ENCODE data around the gene GNAL.

GNAL gene

DNA sequence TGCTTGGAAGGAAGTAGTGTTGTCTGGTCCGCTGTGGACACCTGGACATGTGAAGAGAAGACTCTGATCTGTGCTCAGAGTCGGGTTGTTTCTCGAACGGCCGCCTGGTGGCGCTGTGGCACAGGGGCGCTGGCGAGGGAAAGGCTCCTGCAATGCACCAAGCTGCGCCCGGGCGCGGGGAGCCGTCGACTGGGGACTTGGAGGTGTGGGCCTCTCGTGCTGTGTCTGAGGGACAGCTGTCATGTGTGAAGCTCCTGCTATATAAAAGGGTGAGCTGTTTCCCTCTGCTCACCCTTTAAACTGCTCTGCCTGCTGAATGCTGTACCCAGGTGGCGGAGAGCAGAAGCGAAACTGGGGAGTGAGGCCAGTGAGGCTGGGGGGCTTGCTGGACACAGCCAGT, 44.0 kb downstream of the GNAL start:
- in situ Hi-C loops (cut with HindIII; ENCODE audit: low sequenced_read_pairs), result no loop called here
- H3K4me3 ChIP-seq (ENCODE audit: low read depth, low read length), result peak overlapping the region; percentile 13
- DNase-seq (ENCODE audit: low read depth, low spot score), result peak; percentile 67
- peak; percentile 94 for TF ChIP-seq CTCF (IDR thresholded peaks at IDR 0.05; ENCODE audit: low read depth, low read length)

- DNase-seq (ENCODE audit: low read depth, low spot score), result no peak
- in situ Hi-C loops (cut with HindIII; ENCODE audit: low sequenced_read_pairs), result no loop called here
- H3K4me3 ChIP-seq (ENCODE audit: low read depth, low read length), result no peak overlapping the region
- no peak for TF ChIP-seq CTCF (IDR thresholded peaks at IDR 0.05; ENCODE audit: low read depth, low read length)
Measured at GRCh38 chr18:11736656-11737055, 47.6 kb downstream of the GNAL start.

DNA sequence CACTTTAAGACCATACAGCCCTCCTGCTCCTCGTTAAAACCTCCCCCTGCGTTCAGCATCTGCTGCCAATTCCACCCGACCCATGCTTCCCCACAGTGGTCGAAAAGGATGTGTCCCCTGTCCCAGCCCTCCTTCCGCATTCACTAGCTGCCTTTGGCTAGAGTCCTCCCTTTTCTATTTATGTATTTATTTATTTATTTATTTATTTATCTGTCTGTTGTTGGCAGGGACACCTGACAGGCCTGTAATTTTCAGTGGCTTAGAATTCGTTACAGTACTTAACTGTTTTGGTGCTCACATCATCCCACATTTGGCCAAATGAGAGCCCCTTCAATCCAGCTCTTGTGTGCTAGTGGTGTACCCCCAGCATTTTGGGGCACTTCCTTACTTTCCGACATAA, 50.8 kb downstream of the GNAL start:
- in situ Hi-C loops (cut with HindIII; ENCODE audit: low sequenced_read_pairs), result no loop called here
- no peak overlapping the region for H3K4me3 ChIP-seq (ENCODE audit: low read depth, low read length)
- no peak for TF ChIP-seq CTCF (IDR thresholded peaks at IDR 0.05; ENCODE audit: low read depth, low read length)
- no peak for DNase-seq (ENCODE audit: low read depth, low spot score)

- in situ Hi-C loops (cut with HindIII; ENCODE audit: low sequenced_read_pairs), result no loop called here
- DNase-seq (ENCODE audit: low read depth, low spot score), result no peak
- TF ChIP-seq CTCF (IDR thresholded peaks at IDR 0.05; ENCODE audit: low read depth, low read length), result no peak
- H3K4me3 ChIP-seq (ENCODE audit: low read depth, low read length), result no peak overlapping the region
Measured at GRCh38 chr18:11740461-11740860, 51.4 kb downstream of the GNAL start.

DNA sequence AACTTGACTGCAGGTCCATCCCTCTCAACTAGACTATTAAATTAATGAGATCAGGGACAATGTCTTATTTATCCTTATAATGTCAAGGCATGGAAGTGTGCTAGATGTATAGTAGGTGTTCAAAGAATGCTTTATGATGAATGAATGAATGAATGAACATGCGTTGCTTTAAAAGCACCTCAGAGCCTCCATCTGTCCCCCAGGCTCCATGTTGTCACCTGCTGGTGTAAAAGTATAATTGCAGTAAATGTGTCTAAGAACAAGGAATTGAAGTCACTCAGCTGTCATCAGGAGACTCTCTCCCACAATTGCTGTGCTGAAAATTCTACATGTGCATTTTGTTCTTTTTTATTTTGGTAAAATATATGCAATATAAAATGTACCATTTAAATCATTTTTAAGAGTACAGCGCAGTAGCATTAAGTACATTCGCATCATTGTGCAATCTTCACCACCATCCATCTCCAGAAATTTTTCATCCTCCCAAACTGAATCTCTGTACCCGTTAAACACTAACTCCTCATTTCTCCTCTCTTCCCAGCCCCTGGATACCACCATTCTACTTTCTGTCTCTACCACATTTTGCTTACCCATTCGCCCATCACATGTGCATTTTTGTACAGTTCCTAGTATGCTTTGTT, 52.6 kb downstream of the GNAL start:
- in situ Hi-C loops (cut with HindIII; ENCODE audit: low sequenced_read_pairs), result no loop called here
- no peak overlapping the region for H3K4me3 ChIP-seq (ENCODE audit: low read depth, low read length)
- no peak for DNase-seq (ENCODE audit: low read depth, low spot score)
- TF ChIP-seq CTCF (IDR thresholded peaks at IDR 0.05; ENCODE audit: low read depth, low read length), result peak; percentile 54

DNA sequence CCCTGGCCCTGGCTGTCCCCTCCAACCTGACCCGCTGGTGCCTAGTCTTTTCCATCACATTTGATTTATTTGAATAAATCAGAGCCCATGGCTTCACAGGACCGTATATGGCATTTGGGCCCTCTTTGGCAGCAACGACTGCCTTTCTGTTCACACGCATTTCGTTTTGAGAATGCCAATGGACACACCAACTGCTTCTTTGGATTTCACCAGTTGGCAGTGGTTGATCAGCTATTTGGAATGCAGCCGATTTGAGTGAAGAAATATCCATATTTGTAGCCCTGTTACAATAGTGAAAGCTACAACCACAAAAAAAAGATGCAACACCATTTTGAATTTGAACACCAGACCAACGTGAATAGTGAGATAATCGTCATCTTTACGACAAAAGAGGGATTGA, 56.5 kb downstream of the GNAL start:
- no peak overlapping the region for H3K4me3 ChIP-seq (ENCODE audit: low read depth, low read length)
- DNase-seq (ENCODE audit: low read depth, low spot score), result no peak
- in situ Hi-C loops (cut with HindIII; ENCODE audit: low sequenced_read_pairs), result no loop called here
- TF ChIP-seq CTCF (IDR thresholded peaks at IDR 0.05; ENCODE audit: low read depth, low read length), result no peak

DNA sequence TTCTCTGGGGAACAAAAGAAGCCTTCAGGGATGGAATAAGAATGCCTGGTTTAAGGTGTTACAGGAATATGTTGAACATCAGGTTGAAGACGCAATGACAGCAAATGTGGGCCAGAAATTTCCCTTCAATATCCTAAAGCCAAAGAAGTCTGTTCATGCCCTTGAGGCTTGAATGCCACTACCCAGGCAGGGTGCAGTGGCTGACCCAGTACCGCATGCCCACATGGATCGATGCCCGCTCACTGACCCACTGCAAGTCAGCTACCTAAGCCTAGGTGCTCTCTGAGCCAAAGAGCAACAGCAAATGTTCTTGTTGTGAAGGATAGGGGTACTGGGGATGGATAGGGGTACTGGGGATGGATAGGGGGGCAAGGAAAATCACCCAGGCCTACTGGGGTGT, 58.2 kb downstream of the GNAL start:
- no peak overlapping the region for H3K4me3 ChIP-seq (ENCODE audit: low read depth, low read length)
- TF ChIP-seq CTCF (IDR thresholded peaks at IDR 0.05; ENCODE audit: low read depth, low read length), result no peak
- in situ Hi-C loops (cut with HindIII; ENCODE audit: low sequenced_read_pairs), result no loop called here
- DNase-seq (ENCODE audit: low read depth, low spot score), result no peak
